ENCODE measurements around the gene KCTD8. TPM values are rescaled to one million over a fixed set of nuclear protein-coding genes. Genes with fewer than 3 reads are reported as not detected.

Gene KCTD8
- total RNA-seq, 1 experiment from 2014 or later = 1.1 TPM

- H3K27ac ChIP-seq (ENCODE audit: insufficient read length, low read depth, low read length) = no peak overlapping the region
- H2BK120ac ChIP-seq (ENCODE audit: low read depth, low read length, poor library complexity, severe bottlenecking) = no peak overlapping the region
- H3K4me2 ChIP-seq (ENCODE audit: insufficient read depth, insufficient read length, low read length) = peak overlapping the region; percentile 75
Observed at GRCh38 chr4:44447563-44448504, 775 bp downstream of the KCTD8 start.

More at GRCh38 chr4:44447563-44448504, 775 bp downstream of the KCTD8 start:
- Histone ChIP-seq H4K91ac (ENCODE audit: insufficient read length, low read depth, low read length) (no peak overlapping the region), H3K4me1 (ENCODE audit: insufficient read depth, low read length) (no peaks in the 10 kb centered on the region), H3K79me1 (ENCODE audit: insufficient read depth, low read depth, low read length, poor library complexity, severe bottlenecking) (no peaks in the 10 kb centered on the region), H3K23ac (ENCODE audit: insufficient read length, low read depth, low read length) (no peak overlapping the region), H3K27me3 (ENCODE audit: insufficient read depth, low read length) (no peaks in the 10 kb centered on the region; the same call in 1 of the 2 replicates), H3K23me2 (ENCODE audit: insufficient read length, low read depth, low read length, poor library complexity, severe bottlenecking) (peaks cover 25% of the 10 kb centered on the region), H3K14ac (ENCODE audit: insufficient read depth, low read length) (peak overlapping the region; percentile 54; the same call in 1 of the 2 replicates), H3K56ac (ENCODE audit: insufficient read length, low read depth, low read length) (no peak overlapping the region), H3K18ac (ENCODE audit: insufficient read length, low read depth, low read length) (peak overlapping the region; percentile 41), H4K5ac (ENCODE audit: insufficient read length, low read depth, low read length) (no peak overlapping the region), H2BK20ac (ENCODE audit: low read depth, low read length, poor library complexity, severe bottlenecking) (no peak overlapping the region), H3K79me2 (ENCODE audit: insufficient read depth, low read length) (no peaks in the 10 kb centered on the region), H2AK5ac (ENCODE audit: insufficient read length, low read length) (no peak overlapping the region), H4K8ac (replicated peaks; ENCODE audit: insufficient read length, low read depth, low read length) (no peak overlapping the region), H3T11ph (ENCODE audit: low read length) (no peak overlapping the region), H3K9ac (ENCODE audit: extremely low read depth, insufficient read length, low read length) (peak overlapping the region; percentile 34), H2BK12ac (ENCODE audit: insufficient read length, low read depth, low read length) (no peak overlapping the region), H2AFZ (ENCODE audit: low read length) (no peak overlapping the region), H4K20me1 (ENCODE audit: control insufficient read depth, insufficient read depth, insufficient read length) (peaks cover 5% of the 10 kb centered on the region), H3K9me3 (ENCODE audit: control insufficient read depth, low read depth, low read length) (no peaks in the 10 kb centered on the region), H2BK15ac (ENCODE audit: low read depth, low read length) (no peak overlapping the region), H2BK5ac (ENCODE audit: insufficient read length, low read length) (no peak overlapping the region), H3K4ac (ENCODE audit: low read depth, low read length) (no peak overlapping the region)
- peaks cover 56% of the 10 kb centered on the region for H3K27me3 Mint-ChIP-seq (ENCODE audit: low read depth)
- H3K9me3 Mint-ChIP-seq = no peaks in the 10 kb centered on the region; a peak in 2 of 5 replicates
- no peak for TF ChIP-seq CTCF (conservative IDR thresholded peaks at IDR 0.05)
- whole genome bisulfite sequencing (ENCODE audit: extremely low coverage, insufficient read length, low lambda C conversion rate) = no CpG with 5 or more reads among the region's 110 CpGs
- DNase-seq = peak; percentile 70
- peaks cover 21 to 32% of the 10 kb centered on the region in 2 experiments for H3K4me1 Mint-ChIP-seq
- H3K27ac Mint-ChIP-seq = peak overlapping the region in 1 of 3 experiments; percentile 27; a peak in 1 of 7 replicates
- peaks cover 0 to 2% (median 0%) of the 10 kb centered on the region in 3 experiments; a peak in 2 of 7 replicates for H3K36me3 Mint-ChIP-seq (ENCODE audit: insufficient read depth in 1 of 3, low read depth in 3 of 3)
- peak overlapping the region; percentile 74 to 95 for H3K4me3 Mint-ChIP-seq

Data from H9 (cell line).